ENCODE results near the gene APBB2.
"Not testable (repeated sequence)": the region's sequence is repeated elsewhere in the genome, so short reads cannot be mapped to it uniquely, and the experiment has no call there.

Gene APBB2

DNA sequence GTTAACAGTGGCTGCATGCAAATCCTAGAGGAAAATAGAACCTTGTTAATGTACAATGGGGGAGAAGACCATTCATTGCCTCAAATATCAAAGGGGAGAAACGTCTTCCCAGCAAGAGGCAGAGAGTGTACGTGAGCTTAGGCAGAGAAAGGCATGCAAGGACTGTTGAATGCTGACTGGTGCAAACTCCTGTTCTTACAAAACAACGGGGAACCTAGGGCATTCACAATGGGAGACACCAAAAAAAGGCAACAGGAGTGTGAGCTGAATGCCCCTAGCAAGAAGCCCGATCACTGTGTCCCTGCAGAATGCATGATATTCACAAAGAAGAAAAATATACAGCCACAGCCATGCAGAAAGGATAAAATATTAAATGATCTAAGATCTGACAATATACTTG, 279.7 kb downstream of the APBB2 start:
- DNase-seq: no peak

DNA sequence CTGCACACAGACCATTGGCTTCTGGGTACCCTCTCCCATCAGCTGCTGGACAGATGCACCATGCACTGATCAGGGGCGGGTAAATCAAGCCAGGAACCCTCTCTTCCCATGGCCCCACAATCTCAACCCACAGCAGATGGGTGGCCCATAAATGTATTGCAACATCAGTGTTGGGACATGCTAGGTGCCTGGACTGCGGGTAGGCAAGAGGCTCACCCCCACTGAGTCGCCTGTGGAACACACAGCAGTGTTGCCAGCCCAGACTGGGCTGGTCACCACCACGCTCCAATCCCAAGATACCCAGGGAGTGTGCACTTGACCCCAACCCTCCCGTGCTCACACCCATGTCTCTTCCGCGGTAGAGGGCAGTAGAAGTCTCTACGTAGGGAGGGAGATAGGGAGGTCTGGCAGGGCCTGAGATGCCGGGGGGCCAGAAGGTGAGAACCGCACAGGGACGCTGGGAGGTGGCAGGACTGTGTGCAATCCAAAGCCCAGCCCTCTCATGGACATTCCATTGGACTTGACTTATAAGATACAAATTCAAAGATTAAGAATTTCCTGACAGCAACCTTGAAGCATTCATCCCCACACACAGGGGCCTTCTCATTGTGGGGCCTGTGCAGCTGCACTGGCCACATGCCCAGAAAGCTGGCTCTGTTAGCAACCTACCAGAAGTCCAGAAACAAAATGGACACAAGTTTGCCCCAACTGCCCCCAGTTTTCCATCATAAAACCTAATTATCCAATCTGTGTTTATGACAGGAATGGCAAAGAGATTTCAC, 280.9 kb downstream of the APBB2 start:
- DNase-seq: no peak

GRCh38 chr4:40931841-40932240, 282.5 kb downstream of the APBB2 start:
- no peak for DNase-seq

- no peak for DNase-seq
Observed at GRCh38 chr4:40931238-40931637, 283.1 kb downstream of the APBB2 start.

DNA sequence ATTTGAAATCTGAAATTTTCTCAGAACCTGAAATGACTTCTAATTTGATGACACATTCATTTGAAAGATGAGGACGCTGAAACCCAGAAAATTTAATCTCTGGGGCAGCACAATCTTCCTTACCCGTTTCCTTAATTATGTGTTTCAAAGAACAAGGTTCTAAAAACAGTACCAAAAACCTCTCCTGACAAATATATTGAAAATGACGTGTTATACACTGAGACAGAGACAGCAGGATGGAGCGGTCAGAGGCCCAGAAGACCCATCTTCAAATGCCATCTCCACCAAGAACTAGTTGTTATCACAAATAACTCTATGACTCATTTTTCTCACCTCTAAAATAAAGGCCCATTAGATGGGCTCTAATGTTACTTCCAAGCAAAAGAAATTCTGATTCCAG, 287.3 kb downstream of the APBB2 start:
- DNase-seq: no peak

DNA sequence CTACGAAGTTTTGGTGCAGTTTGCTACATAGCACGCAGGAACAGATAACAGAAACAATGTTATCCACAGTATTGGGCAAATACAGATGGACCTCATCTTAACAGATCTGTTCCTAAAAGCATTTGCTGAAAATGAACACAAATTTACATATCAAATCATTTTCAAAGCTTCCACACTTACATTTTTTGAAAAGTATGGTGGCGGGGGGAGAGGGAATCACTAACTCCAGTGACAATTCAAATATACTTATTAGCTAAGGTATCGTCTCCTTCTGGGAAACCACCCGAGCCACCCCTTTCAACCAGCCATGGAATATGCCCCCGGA, 289.6 kb downstream of the APBB2 start:
- no peak for DNase-seq

- DNase-seq: no peak
Observed at GRCh38 chr4:40924096-40924792, 290.1 kb downstream of the APBB2 start.

DNA sequence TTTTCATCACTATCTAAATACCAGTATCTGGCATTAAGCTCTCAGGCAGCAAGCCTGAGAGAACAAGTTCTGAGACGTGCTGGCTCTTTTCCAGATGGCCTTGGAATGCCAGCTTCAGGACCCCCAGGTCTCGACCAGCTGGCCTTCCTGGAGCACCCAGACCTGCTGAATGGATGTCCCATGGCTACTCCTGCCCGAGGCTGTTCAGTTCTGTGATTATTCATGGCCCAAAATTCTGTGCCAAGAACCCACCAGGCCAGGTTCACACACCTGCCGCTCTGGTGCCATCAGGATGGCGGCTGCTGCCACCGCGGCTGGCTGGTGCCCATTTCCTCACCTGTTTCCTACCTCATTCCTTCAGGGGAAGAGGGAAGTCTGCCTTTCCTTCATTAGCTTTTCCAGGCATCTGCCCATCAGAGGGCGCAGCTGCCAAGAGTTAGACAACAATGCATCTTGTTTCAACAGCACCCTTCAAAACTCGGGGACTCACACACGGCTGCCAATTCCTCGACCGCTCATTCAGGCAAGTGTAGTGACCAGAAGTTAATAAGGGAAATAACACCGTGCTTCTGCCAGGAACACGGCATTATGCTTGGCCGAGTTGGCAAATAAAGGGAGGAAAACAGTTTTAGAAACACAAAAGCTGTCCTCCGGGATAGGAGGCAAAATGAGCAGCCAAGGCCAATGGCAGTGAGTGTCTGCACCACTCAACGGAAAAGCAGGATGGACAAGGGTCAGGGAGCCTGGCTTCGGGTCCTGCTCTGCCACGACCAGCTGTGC, 290.8 kb downstream of the APBB2 start:
- no peak for DNase-seq

- not testable (repeated sequence) for DNase-seq
Observed at GRCh38 chr4:40919976-40920375, 294.4 kb downstream of the APBB2 start.

DNA sequence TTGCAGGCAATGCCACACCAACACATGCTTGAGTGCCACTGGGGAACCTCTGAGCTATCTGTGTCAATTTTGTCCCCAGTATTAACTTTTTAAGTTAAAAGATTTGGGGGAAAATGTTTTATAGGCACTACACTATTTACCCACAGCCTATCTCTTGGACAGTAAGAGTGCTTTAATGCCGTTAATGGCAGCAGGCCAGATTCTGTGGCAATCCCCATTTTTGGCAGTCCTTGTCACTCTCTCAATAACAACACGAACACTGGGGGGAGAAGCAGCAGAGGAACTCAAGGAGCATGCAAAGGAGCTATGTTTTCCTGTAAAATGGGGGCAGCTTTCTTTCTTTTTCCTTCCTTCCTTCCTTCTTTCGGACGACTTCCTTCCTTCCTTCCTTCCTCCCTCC, 296.0 kb downstream of the APBB2 start:
- no peak for DNase-seq

- no peak for DNase-seq
Observed at GRCh38 chr4:40916880-40917279, 297.5 kb downstream of the APBB2 start.

DNA sequence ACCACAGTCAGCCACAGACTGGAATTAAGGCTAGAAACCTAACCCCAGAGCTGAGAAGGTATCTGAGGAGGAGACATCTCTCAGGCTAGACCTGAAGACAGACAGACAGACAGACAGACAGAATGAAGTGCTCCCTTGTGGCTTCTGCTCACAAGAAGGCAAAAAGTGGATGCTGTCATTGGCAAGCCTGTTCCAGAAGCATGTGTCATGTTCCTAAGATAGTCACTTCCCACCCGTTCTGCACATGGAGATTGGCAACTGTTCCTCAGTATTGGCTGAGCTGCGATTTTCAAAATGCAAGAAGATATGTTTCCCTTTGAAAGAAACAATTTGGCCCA, 298.2 kb downstream of the APBB2 start:
- DNase-seq: no peak

DNA sequence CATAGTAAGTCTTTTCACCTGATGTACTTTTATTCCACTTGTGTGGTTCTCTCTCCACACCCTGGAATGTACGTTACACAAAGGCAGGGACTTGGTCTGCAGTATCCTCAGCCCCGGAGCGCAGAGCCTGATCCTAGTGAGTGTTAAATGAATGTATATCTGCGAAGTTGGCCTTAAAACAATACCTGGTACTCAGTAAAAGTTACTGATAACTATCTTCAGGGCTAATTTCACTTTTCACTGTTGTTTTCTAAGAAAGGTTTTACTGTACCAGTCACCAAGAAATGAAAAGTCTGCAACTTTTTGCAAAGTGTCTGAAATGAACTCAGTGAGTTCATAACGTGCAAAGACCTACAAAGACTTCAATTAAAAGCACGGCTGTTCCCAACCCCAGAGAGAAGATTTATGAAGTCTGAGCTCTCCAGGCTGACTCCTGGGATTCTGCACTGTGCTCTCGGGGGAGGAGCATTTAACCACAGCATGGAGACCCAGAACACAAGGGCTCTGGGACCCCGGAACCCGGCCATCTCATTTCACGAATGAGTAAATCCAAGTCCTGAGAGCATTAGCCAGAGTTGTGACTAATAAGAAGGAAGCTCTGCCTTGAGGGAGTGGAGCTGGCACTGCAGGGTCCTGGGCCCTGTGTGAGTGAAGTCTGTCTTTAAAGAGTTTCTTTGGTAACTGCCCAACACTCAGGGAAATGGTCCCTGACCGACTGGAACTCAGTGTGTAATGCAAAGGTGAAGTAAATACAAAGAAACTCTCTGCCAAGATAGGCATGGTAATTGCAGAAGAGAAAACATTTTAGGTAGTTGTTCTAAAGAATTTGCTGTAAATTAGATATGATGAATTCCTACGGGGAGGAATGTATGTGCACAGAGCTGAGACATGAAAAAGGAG, 298.8 kb downstream of the APBB2 start:
- peak; percentile 47 for DNase-seq

DNA sequence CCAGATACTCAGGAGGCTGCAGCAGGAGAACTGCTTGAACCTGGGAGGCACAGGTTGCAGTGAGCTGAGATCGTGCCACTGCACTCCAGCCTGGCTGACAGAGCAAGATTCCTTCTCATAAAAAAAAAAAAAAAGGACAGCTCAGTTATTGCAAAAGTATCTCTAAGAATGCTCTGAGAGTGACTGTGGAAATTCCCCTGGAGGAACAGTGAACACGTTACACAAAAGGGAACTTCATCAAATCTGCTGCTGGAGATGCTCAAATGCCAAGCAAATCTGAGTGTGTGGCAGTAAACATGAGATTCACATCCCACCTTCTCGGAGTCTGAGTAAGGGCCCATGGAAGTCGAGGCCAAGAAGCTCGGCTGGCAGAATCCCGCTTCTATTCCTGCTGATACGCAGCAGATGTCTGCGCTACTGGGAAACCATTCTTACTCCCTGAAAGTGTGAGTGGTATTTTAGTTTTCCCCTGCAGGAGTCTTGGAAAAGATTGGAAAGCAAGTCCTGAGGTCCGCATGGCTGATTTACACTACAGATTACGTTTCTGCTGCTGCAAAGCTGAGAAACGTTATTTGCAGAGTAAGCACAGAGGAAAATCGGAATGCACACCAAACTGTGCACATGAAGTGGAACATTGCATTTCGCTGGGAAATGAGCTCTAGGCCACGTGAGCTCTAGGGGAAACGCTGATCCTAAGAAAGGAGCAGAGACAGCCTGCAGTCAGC, 301.7 kb downstream of the APBB2 start:
- no peak for DNase-seq

GRCh38 chr4:40910706-40911105, 303.6 kb downstream of the APBB2 start:
- DNase-seq: no peak

DNA sequence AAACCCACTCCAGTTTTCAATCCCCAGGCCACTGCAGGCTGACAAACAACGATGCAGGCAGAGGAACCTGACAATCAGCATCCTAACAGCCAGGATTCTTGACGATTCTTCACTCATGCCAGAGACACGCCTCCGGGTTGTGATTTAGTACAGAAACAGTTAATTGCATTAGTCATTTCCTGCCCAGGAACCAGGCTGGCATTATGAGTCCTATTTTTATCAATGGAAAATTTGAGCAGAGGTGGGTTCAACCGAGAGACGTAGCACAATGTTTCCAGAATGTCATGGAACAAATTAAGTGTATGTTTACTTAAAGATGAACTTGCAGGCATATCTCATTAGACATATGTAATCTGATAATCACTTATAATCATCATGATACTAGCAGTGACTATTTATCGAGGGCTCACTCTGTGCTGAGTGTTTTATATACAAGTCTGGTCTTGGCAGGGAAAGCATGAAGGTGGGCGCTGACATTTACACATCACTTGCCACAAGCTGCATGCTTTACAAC, 304.9 kb downstream of the APBB2 start:
- no peak for DNase-seq

- peak; percentile 33 for DNase-seq
Observed at GRCh38 chr4:40908702-40909362, 305.5 kb downstream of the APBB2 start.

GRCh38 chr4:40908297-40908696, 306.0 kb downstream of the APBB2 start:
- peak; percentile 26 for DNase-seq

- DNase-seq: no peak
Observed at GRCh38 chr4:40905414-40905813, 308.9 kb downstream of the APBB2 start.

GRCh38 chr4:40900531-40900930, 313.8 kb downstream of the APBB2 start:
- not testable (repeated sequence) for DNase-seq
